Nucleus accumbens (tissue), 56 donors: ENCODE data around the gene CEP72.
A peak's percentile ranks its signal among the peaks of the same experiment; 100 is the strongest.
"Not testable (repeated sequence)": the region's sequence is repeated elsewhere in the genome, so short reads cannot be mapped to it uniquely, and the experiment has no call there.

ENCODE experiments used
- DNase-seq, 56 donors: peaks; one replicate each; lab custom pipeline; 2025; lab: John Stamatoyannopoulos, UW

CEP72 gene, protein sequence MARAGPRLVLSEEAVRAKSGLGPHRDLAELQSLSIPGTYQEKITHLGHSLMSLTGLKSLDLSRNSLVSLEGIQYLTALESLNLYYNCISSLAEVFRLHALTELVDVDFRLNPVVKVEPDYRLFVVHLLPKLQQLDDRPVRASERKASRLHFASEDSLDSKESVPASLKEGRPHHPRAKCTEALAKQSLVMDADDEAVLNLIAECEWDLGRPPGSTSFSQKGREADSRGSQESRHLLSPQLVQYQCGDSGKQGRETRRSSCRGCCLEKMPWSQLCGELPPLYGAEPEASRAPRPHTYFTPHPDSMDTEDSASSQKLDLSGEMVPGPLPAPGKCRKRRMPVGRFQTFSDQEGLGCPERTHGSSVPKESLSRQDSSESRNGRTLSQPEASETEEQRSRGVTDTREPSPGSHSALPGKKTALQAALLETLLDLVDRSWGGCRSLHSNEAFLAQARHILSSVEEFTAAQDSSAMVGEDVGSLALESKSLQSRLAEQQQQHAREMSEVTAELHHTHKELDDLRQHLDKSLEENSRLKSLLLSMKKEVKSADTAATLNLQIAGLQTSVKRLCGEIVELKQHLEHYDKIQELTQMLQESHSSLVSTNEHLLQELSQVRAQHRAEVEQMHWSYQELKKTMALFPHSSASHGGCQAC

DNA sequence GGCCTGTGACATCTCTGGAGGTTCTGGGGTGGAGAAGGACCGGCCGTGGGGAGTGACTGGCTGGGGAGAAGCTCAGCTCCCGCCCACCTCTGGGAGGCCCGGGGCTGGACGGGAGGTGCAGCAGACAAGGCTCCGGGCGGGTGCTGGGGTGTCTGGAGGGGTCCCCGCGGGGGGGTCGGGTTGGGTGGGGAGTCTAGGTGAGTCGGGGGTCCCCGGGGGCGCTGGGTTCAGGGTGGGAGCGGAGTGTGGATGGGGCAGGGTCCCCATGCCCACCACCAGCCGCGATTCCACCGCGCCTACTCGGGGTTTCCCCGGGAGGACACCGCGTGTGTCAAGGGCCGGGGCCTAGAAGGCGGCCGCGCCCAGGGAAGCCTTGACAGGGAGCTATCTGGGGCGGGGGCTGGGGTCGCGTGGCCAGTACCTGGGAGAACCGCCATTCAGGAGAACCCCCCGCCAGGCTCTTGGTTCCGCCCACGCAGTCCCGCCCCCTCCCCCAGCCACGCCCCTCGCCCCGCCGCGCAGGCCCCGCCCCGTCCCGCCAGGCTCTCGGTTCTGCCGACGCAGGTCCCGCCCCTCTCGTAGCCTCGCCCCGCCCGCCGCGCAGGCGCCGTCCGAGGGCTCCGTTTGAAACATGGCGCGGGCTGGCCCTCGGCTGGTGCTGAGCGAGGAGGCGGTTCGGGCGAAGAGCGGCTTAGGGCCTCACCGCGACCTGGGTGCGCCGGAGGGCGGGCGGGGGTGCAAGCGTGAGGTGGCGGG lies at the start of gene CEP72:
Gene CEP72, plus strand, starts transcription at position 610 of the 756 bp plus-strand sequence. Its CDS starts 22 bp downstream, at position 632.
- peak; percentile 21 to 96 (median 88) for DNase-seq

DNA sequence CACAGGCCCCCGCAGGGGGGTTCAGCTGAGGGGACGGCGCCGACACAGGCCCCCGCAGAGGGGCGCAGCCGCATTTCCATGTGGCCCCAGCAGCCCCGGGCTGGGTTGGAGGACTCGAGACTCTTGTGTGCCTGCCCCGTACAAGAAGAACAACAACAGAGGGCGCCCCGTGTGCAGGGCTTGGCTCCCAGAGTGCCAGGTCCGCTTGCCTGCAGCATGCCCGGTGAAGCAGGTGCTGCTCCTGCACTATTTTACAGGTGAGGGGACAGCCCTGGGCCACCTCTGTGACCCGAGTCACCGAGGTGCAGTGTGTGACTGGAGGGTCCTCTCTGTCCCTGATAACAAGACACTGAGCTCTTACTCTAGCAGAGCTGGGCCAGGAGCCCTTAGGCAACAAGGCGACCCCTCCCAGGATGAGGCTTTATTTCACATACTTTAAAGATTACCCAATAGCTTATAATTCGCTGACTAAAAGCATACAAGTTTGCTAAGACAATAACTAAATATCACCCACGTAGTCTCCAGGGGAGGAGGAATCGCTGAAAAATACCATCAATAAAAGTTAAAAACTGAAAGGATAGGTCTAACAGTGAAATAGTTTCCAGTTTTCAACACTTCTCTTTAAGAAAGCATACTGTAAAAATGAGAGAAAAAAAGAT lies 46.2 kb upstream of the CEP72 start:
- DNase-seq: no peak

DNA sequence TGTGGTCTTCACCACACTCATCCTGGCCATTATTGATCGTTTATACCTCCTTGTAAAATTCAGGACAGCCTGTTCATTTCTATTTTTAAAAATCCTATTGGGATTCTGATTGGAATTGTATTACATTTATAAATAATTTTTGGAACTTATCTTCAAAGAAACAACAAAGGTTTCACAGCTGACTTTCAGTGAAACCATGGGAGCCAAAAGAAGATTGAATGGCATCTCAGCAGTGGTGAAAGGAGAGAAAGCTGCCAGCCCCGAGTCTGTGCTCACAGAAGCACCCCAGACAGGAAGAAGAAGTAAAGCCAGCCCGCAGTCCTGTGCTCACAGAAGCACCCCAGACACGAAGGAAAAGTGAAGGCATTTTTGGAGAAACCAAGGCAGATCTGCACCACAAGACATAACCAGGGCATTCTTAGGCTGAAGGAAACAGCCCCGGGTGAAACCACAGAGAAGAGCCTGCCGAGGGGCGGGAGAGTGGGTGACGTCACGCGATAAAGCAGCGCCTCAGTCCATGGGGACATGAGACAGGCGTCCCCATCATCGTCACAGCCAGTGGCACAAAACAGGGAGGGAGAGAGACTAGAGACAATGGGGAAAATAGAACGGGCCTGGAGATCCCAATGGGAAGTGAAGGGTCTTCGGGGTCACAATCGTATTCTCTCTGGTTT lies 45.4 kb upstream of the CEP72 start:
- DNase-seq: no peak

DNA sequence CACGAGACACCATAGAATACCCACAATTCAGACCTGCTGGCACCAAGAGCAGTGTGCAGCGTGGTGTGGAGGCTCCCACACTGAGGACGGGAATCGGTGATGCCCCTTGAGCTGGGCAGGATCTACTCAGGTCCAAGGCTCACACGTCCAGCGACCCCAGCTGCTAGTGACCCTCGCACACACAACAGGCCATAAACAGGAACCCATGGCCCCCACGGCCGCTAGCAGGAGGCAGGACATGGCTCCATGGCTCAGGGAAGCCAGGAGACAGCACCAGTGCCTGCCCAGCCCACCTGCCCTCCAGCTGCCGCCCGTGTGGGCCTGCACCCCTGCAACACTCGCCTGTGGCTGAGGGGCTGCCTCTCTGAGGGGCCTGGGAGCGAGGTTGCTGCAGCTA lies 44.5 kb upstream of the CEP72 start:
- DNase-seq: no peak

DNA sequence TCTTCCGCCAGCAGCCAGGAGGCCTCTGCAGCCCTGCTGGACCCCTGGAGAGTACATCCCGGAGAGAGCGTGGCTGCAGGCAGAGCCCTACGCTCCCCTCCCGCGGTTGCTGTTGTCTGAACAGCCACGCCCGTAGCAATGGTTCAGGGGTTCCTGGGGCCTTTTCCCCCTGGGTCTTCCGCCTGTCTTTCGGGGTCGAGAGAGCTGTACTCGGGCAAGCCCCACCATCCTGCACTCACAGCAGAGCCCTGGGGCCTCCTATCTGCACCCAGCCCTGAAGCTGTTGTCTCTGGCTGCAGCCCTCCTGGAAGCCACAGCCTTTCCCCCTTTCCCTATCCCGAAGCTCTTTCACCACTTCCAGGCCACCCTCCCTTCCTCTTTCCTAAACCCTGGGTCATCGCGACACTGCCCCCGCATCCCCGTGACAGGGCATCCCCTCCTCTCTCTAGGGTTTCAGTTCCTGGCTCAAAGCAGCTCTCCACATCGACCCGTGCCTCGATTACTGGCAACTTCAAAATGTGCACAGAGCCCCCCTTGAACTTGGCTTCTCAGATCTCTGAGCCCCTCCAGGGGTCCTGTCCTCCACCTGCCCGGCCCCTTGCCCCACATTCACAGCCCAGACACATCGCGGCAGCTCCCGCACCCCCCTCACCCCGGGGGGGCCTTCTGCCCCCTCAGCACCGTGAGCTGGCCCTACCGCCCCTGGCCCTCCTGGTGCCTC lies 43.9 kb upstream of the CEP72 start:
- DNase-seq: no peak

DNA sequence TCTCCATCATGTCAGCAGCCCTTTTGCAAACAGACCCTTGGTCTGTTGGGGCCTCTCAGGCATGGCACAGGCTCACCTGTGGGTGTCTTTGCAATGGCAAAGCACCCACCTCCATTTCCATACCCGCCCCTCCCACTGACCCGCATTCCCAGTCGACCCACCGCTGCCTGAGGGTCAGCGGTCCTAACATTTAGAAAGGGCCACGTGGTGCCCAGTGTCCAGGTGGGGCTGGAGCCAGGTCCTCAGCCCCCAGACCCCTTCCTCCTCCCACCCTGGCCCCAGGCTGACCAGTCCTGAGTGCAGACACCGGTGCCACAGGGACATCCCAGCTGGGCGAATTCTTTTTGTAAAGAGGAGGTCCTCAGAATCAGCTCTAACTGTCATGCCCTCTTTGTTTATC lies 43.3 kb upstream of the CEP72 start:
- DNase-seq: no peak

DNA sequence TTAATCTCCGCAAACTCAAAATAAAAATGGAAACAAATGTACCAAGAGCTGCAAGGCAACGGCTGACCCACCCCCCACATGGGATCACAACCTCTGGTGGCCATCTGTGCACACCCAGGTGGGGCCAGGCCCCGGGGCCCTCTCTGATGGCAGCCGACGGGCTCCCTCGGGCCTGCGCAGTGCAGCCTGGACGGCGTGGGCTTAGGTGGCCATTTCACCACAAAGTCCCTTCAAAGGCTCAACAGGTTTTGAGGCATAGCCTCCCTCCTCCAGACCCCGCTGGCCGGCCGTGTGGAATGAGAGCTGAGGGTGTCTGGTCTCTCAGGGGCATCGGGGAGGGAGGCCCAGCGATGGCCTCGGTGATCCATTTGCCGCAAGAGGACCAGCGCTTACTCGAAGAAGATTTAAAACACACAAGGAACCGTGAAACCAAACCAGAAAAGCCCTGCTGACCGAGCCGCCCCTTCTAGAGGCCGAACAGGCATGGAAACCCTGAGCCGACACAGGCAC lies 42.7 kb upstream of the CEP72 start:
- no peak for DNase-seq

DNA sequence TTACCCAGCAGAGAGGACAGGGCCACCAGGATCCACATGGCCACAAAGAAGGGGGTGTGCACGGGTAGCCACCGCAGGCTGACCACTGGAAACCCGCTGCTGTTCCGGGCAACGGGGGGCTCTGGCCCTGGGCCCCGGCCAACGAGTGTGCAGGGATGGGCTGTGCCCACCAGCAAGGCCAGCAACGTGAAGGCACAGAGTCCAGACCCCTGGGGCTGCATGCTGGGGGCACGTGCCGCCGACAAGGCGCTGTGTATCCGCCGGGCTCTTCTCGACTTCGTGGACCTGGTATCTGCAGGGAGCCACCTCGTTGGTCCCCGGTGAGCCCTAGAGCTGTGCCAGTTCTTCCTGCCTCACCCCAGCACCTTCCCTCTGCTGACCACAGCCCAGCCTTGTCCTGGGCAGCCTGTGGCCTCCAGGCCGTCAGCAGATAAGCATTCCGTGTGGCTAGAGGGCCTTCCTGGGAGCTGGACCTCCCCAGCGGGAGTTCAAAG lies 42.2 kb upstream of the CEP72 start:
- DNase-seq: no peak

DNA sequence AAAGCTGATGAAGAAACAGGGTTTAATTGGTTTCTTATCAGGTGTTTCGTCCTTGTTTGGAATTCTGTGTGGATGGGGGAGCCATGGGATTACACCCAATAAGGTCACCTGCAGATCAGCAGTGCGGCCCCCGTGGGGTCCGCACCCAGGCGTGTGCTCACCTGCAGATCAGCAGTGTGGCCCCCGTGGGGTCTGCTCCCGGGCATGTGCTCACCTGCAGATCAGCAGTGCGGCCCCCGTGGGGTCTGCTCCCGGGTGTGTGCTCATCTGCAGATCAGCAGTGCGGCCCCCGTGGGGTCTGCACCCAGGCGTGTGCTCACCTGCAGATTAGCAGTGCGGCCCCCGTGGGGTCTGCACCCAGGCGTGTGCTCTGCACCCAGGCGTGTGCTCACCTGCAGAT lies 41.7 kb upstream of the CEP72 start:
- no peak for DNase-seq

DNA sequence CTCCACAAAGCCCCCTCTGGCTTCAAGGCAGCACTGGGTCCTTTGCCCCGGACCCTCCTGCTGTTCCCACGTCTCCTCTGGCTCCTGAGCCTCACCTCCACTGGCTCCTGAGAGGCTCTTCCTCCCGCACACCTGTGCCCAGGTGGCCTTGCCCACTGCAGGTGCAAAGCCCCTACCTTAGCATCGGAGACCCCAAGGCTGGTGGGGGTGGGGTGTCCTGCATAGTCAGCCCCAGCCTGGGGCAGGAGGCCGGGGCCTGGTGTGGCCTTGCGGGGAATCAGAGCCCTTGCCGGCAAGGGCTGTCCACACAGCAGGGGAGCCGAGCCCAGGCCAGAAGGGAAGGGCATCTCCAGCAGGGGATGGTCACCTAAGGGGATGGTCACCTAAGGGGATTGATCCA lies 41.3 kb upstream of the CEP72 start:
- DNase-seq: no peak

DNA sequence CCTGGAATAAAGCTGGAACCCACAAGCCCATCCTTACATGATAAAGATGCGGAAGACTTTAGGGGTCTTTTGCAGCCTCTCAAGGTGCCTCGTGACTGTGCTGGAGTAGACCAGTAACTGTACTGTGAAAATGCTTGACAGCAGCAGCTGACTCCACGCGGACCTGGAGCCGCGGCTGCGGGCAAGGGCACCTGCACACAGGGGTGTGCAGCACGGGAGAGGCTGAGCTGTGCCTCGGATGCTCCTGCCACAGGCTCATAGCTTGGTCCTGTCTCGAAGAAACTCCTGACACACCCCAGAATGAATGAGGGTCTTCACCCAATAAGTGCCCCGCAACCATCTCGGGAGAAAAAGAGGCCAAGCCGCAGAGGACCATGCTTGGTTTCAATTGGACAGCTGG lies 40.3 kb upstream of the CEP72 start:
- DNase-seq: no peak

DNA sequence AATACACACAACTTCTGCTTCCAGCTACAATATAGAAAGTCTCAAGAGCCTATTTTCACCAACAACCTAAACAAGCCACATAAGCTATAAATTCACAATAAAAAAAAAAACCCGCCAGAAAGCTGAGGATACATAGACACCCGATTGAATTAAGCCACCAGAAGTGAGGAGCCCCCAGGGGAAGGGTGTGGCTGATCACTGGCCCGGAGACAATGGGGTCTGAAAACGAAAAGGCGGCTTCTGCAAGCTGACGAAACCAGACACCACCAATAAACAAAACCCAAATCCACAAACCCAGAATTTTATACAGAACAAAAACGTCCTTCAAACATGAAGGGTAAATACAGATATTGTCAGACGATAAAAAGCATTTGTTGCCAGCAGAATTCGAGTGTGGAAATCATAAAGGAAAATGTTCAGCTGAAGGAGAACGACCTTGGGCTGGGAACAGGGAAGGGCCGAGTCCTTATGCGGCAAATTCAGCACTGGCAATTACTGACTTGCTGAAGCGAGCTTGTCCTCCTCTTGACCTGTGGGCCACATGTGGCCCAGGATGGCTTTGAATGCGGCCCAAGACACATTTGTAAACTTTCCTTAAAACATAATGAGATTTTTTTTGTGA lies 39.6 kb upstream of the CEP72 start:
- DNase-seq: no peak

DNA sequence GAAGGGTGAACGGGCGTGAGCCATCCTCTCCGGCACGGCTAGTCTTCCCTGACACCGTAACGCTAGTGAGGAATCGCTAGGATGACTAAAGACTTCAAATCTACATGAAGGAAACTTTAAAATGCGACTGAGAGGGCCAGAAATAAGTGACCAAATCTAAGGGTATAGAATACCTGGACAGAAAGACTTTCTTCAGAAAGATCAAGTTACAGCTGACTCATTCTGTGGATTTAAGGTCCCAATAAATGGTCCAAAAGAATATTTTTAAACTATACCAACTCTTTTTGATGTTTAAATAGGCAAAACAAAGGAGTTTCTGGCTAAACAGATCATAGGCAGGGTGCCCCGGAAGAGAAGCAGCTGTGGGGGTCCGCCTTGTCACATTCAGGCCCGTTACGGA lies 38.9 kb upstream of the CEP72 start:
- DNase-seq: no peak

DNA sequence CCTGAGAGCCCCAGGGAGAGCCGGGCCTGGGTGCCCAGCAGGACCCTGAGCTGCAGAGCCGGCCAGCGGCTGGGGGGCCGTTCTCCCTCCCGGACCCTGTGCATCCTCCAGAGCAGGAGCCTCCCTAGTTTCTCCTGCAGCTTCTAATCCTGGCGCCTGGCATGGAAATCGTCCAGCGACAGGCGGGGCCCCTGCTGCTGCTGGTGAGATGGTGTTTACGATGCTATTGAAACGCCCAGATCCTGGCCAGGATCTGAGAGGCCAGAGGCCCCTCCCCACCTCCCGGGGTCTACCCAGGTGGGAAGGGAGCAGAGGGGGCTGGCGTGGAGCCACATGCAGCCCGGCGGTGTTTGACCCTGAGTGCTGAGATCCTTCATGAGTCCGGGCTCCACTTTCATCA lies 38.2 kb upstream of the CEP72 start:
- no peak for DNase-seq

DNA sequence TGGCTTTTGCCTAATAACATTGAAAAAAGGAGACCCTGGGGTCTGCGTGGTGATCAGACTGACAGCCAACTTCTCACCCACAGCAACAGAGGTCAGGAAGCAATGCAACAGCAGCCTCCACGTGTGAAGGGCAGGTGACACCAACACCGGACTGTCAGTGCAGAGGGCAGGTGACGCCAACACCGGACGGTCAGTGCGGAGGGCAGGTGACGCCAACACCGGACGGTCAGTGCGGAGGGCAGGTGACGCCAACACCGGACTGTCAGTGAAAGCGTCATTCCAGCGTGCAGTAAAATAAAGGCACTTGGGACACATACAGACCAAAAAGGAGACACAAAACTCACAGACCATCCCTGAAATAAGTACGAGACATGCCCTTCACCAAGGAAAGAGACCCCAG lies 37.2 kb upstream of the CEP72 start:
- DNase-seq: no peak

DNA sequence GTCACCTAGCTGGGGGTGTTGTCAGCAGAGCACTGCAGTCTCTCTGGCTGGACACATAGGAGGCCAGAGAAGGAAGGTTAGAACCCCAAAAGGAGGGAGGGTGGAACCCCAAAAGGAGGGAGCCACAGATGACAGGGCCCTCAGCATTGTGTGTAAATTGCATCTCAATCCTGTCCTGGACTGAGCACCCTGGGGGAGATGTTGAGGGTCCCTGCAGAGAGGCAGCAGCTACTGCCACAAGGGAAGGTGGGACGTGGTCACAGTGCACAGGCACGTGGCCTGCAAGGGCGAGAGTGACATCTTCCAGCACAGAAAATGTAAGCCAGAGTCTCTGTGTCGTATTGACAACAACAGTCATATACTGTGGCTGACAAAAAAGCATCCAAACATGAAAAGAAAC lies 36.5 kb upstream of the CEP72 start:
- DNase-seq: no peak

DNA sequence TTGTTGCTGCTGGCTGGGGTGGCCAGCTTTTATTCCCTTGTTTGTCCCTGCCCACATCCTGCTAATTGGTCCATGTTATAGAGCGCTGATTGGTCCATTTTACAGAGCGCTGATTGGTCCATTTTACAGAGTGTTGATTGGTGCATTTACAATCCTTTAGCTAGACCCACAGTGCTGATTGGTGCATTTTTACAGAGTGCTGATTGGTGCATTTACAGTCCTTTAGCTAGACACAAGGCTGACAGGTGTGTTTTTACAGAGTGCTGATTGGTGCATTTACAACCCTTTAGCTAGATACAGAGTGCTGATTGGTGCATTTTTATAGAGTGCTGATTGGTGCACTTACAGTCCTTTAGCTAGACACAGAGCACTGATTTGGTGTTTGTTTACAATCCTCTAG lies 34.9 kb upstream of the CEP72 start:
- not testable (repeated sequence) for DNase-seq

DNA sequence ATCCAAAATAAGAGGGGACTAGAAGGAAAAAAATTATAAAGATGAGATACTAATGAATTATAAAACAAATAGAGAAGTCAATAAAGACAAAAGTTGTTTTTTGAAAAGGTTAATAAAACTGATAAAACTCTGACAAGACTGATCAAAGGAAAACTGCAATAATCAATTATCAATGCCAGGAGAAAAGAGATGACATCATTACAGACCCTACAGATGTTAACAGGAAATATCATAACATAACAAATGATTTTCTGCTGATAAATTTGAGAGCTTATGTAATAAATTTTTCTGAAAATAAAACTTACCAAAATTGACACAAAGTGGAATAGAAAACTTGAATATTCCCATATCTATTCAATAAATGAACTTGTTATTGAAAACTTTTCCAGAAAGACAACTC lies 34.3 kb upstream of the CEP72 start:
- DNase-seq: no peak

DNA sequence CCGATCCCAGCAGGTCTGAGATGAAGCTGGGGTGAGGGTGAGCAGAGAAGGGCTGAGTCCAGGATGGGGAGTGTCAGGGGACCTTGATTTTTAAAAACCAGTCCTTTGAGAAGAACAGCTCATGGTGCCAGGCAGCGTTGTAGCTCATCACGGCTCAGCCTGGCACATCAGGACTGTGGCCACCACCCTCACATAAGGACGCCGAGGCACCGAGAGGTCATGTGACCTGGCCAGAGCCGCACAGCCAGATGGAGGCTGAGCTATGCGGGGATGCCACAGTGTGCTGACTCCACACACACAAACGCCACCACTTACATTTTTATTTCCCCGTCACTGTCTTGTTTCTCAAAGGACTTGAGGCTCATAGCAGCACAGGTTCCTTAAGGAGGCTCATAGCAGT lies 32.9 kb upstream of the CEP72 start:
- DNase-seq: no peak
